HepG2 (cell line): ENCODE data around the gene SLC25A47. TPM values are rescaled to one million over a fixed set of nuclear protein-coding genes. Genes with fewer than 3 reads are reported as not detected.
A peak's percentile ranks its signal among the peaks of the same experiment; 100 is the strongest.

Source experiments
- CBX5 ChIP-seq: sonication (generic); formaldehyde crosslinking; IDR thresholded peaks from 2 replicates; pipeline ENCODE4 v1.4.0; 2020; ENCODE audit warnings: missing genetic modification reagents, borderline replicate concordance
- FOXJ3 ChIP-seq: sonication (generic); formaldehyde crosslinking; IDR thresholded peaks from 2 replicates; pipeline ENCODE4 v1.4.0; 2020; ENCODE audit warnings: missing genetic modification reagents, mild to moderate bottlenecking, borderline replicate concordance
- HNF4G ChIP-seq, 2 experiments: sonication (generic) in 1 of 2; formaldehyde crosslinking in 1 of 2; IDR thresholded peaks; 2 replicates each; pipeline versions ENCODE4 v1.4.0 to v1.6.1; 2011 to 2020; ENCODE audit warnings: borderline replicate concordance in 2 of 2, low read depth in 2 of 2, mild to moderate bottlenecking in 2 of 2, low read length in 1 of 2, missing genetic modification reagents in 1 of 2, moderate library complexity in 1 of 2
- MYC ChIP-seq: sonication (generic); formaldehyde crosslinking; IDR thresholded peaks from 2 replicates; pipeline ENCODE4 v1.9.0; 2021; ENCODE audit warnings: missing genetic modification reagents, borderline replicate concordance
- NR3C1 ChIP-seq: sonication (generic); formaldehyde crosslinking; IDR thresholded peaks from 2 replicates; pipeline ENCODE4 v1.4.0; 2020; ENCODE audit warnings: missing genetic modification reagents
- ZNF260 ChIP-seq: sonication (generic); formaldehyde crosslinking; IDR thresholded peaks from 2 replicates; pipeline ENCODE4 v1.4.0; 2020; ENCODE audit warnings: missing genetic modification reagents, low read depth, mild to moderate bottlenecking, borderline replicate concordance
- ZNF543 ChIP-seq: sonication (generic); formaldehyde crosslinking; IDR thresholded peaks from 2 replicates; pipeline ENCODE4 v1.4.0; 2020; ENCODE audit warnings: mild to moderate bottlenecking, missing genetic modification reagents
- ZNF616 ChIP-seq: sonication (generic); formaldehyde crosslinking; IDR thresholded peaks from 2 replicates; pipeline ENCODE4 v1.5.0; 2020; ENCODE audit warnings: low read depth, mild to moderate bottlenecking, missing genetic modification reagents
- polyA plus RNA-seq, 8 experiments: library from polyadenylated mRNA; depleted of rRNA in 3 of 8; stranded (reverse) in 7 of 8; unstranded in 1 of 8; fragments of >200 nt; fragmentation: Illumina TruSeq in 4 of 8; extraction: Trizol in 4 of 8; gene quantifications; 2 replicates each; pipeline versions ENCODE4 v1.2.1 to v1.2.3, GENCODE V29; 2011 to 2016; ENCODE audit warnings: low read depth in 4 of 8, missing spikeins in 1 of 8, mixed read lengths in 1 of 8; ENCODE audit not compliant: insufficient read depth in 1 of 8
- total RNA-seq, 5 experiments: library from RNA; depleted of rRNA; stranded (reverse); fragments of >200 nt; fragmentation: Illumina TruSeq; extraction: Trizol; gene quantifications; 2 replicates each; pipeline ENCODE4 v1.2.3, GENCODE V29; 2016; ENCODE audit warnings: low read depth in 1 of 5
- TF ChIP-seq, protein P1 (sequence below): sonication (generic); formaldehyde crosslinking; conservative IDR thresholded peaks from 2 replicates; pipeline ENCODE4 v1.4.0; 2020; ENCODE audit warnings: mild to moderate bottlenecking, missing genetic modification reagents, moderate library complexity
- TF ChIP-seq, protein P2 (sequence below): sonication (generic); formaldehyde crosslinking; IDR thresholded peaks from 2 replicates; pipeline ENCODE4 v1.5.0; 2020; ENCODE audit warnings: mild to moderate bottlenecking, missing genetic modification reagents
- TF ChIP-seq, protein P3 (sequence below): sonication (generic); formaldehyde crosslinking; IDR thresholded peaks from 2 replicates; pipeline ENCODE4 v1.5.0; 2020; ENCODE audit warnings: mild to moderate bottlenecking, missing genetic modification reagents, moderate library complexity
- TF ChIP-seq, protein P4 (sequence below): sonication (generic); formaldehyde crosslinking; IDR thresholded peaks from 2 replicates; pipeline ENCODE4 v1.4.0; 2020; ENCODE audit warnings: missing genetic modification reagents
- TF ChIP-seq, protein P5 (sequence below): sonication (generic); formaldehyde crosslinking; conservative IDR thresholded peaks from 2 replicates; pipeline ENCODE4 v1.8.0; 2022; ENCODE audit warnings: mild to moderate bottlenecking, moderate library complexity, missing genetic modification reagents
- TF ChIP-seq, protein P6 (sequence below): sonication (generic); formaldehyde crosslinking; IDR thresholded peaks from 2 replicates; pipeline ENCODE4 v1.5.0; 2020; ENCODE audit warnings: missing genetic modification reagents

Gene SLC25A47
- total and polyA plus RNA-seq, 2 of the 13 experiments (the other 11 are each of a cell fraction or from before 2014, with no cell fraction given): 1.0 to 1.7 TPM

DNA sequence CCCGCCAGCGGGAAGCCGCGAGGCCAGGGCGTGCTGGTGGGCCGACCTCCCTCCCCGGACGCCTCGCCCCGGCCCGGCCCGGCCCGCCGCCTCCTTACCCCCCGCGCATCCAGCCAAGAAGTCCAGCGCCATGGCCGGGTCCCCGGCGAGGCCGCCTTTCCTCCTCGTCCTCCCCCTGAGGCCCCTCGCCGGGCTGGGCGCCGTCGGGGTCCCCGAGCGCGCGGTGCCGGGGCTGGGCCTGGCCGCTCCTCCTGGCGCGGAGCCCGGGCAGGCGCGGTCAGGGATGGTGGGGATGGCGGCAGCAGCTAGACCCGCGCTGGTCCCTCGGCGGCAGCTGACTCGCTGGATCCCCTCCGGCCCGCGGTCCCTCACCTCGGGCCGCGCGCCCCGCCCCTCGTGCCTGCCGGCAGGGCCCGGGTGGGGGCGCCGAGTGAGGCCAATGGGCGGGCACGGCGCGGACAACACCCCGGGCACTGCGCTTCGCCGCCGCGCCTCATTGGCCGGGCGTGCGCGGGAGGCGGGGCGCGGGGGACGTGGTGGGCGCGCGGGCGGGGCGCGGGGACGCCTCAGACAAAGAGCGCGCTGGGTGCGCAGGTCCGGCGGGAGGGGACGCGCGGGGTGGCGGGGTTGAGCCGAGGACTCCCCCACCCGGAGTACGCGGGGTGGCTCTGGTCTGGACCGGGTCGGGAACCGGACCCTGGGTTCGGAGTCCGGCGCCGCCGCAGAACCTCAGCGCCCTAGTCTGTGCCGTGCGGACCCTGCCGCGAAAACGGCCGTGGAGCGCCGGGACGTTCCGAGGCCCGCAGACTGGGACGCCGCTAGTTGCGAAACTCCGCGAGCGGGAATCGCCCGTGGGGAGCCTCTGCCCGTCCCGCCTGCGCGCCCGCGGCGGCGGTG lies 16.8 kb upstream of the SLC25A47 start, which contains the start of gene SLC25A29 (continued):
- TF ChIP-seq, protein P1, sequence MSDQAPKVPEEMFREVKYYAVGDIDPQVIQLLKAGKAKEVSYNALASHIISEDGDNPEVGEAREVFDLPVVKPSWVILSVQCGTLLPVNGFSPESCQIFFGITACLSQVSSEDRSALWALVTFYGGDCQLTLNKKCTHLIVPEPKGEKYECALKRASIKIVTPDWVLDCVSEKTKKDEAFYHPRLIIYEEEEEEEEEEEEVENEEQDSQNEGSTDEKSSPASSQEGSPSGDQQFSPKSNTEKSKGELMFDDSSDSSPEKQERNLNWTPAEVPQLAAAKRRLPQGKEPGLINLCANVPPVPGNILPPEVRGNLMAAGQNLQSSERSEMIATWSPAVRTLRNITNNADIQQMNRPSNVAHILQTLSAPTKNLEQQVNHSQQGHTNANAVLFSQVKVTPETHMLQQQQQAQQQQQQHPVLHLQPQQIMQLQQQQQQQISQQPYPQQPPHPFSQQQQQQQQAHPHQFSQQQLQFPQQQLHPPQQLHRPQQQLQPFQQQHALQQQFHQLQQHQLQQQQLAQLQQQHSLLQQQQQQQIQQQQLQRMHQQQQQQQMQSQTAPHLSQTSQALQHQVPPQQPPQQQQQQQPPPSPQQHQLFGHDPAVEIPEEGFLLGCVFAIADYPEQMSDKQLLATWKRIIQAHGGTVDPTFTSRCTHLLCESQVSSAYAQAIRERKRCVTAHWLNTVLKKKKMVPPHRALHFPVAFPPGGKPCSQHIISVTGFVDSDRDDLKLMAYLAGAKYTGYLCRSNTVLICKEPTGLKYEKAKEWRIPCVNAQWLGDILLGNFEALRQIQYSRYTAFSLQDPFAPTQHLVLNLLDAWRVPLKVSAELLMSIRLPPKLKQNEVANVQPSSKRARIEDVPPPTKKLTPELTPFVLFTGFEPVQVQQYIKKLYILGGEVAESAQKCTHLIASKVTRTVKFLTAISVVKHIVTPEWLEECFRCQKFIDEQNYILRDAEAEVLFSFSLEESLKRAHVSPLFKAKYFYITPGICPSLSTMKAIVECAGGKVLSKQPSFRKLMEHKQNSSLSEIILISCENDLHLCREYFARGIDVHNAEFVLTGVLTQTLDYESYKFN (CRISPR knock-in tag): no peak
- TF ChIP-seq HNF4G (IDR thresholded peaks at IDR 0.05; ENCODE audit: borderline replicate concordance, low read depth, low read length): no peak
- no peak for TF ChIP-seq HNF4G (CRISPR knock-in tag; IDR thresholded peaks at IDR 0.05; ENCODE audit: borderline replicate concordance, low read depth)
- TF ChIP-seq, protein P2, sequence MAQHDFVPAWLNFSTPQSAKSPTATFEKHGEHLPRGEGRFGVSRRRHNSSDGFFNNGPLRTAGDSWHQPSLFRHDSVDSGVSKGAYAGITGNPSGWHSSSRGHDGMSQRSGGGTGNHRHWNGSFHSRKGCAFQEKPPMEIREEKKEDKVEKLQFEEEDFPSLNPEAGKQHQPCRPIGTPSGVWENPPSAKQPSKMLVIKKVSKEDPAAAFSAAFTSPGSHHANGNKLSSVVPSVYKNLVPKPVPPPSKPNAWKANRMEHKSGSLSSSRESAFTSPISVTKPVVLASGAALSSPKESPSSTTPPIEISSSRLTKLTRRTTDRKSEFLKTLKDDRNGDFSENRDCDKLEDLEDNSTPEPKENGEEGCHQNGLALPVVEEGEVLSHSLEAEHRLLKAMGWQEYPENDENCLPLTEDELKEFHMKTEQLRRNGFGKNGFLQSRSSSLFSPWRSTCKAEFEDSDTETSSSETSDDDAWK (CRISPR knock-in tag): no peak
- TF ChIP-seq, protein P3, sequence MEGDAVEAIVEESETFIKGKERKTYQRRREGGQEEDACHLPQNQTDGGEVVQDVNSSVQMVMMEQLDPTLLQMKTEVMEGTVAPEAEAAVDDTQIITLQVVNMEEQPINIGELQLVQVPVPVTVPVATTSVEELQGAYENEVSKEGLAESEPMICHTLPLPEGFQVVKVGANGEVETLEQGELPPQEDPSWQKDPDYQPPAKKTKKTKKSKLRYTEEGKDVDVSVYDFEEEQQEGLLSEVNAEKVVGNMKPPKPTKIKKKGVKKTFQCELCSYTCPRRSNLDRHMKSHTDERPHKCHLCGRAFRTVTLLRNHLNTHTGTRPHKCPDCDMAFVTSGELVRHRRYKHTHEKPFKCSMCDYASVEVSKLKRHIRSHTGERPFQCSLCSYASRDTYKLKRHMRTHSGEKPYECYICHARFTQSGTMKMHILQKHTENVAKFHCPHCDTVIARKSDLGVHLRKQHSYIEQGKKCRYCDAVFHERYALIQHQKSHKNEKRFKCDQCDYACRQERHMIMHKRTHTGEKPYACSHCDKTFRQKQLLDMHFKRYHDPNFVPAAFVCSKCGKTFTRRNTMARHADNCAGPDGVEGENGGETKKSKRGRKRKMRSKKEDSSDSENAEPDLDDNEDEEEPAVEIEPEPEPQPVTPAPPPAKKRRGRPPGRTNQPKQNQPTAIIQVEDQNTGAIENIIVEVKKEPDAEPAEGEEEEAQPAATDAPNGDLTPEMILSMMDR (CRISPR knock-in tag): peak; percentile 9; the same call in 1 of the 2 replicates
- TF ChIP-seq, protein P4, sequence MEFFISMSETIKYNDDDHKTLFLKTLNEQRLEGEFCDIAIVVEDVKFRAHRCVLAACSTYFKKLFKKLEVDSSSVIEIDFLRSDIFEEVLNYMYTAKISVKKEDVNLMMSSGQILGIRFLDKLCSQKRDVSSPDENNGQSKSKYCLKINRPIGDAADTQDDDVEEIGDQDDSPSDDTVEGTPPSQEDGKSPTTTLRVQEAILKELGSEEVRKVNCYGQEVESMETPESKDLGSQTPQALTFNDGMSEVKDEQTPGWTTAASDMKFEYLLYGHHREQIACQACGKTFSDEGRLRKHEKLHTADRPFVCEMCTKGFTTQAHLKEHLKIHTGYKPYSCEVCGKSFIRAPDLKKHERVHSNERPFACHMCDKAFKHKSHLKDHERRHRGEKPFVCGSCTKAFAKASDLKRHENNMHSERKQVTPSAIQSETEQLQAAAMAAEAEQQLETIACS (CRISPR knock-in tag): no peak; the same call in 1 of the 2 replicates
- no peak for TF ChIP-seq ZNF543 (CRISPR knock-in tag)
- TF ChIP-seq, protein P5, sequence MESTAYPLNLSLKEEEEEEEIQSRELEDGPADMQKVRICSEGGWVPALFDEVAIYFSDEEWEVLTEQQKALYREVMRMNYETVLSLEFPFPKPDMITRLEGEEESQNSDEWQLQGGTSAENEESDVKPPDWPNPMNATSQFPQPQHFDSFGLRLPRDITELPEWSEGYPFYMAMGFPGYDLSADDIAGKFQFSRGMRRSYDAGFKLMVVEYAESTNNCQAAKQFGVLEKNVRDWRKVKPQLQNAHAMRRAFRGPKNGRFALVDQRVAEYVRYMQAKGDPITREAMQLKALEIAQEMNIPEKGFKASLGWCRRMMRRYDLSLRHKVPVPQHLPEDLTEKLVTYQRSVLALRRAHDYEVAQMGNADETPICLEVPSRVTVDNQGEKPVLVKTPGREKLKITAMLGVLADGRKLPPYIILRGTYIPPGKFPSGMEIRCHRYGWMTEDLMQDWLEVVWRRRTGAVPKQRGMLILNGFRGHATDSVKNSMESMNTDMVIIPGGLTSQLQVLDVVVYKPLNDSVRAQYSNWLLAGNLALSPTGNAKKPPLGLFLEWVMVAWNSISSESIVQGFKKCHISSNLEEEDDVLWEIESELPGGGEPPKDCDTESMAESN: 0 out of 2 replicates have a peak, but pooled peaks have one; percentile 4
- TF ChIP-seq, protein P6, sequence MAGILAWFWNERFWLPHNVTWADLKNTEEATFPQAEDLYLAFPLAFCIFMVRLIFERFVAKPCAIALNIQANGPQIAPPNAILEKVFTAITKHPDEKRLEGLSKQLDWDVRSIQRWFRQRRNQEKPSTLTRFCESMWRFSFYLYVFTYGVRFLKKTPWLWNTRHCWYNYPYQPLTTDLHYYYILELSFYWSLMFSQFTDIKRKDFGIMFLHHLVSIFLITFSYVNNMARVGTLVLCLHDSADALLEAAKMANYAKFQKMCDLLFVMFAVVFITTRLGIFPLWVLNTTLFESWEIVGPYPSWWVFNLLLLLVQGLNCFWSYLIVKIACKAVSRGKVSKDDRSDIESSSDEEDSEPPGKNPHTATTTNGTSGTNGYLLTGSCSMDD (CRISPR knock-in tag): no peak
- TF ChIP-seq CBX5: no peak
- no peak for TF ChIP-seq NR3C1 (CRISPR knock-in tag)
- TF ChIP-seq ZNF260 (CRISPR knock-in tag): no peak
- TF ChIP-seq ZNF616 (CRISPR knock-in tag): no peak; the same call in 1 of the 2 replicates
- no peak for TF ChIP-seq FOXJ3 (CRISPR knock-in tag)
- 0 out of 2 replicates have a peak, but pooled peaks have one; percentile 23 for TF ChIP-seq MYC (CRISPR knock-in tag)
